PFSK-1 (cell line): ENCODE results near the gene PREX1.

Source experiments
- POLR2AphosphoS5 ChIP-seq: IDR thresholded peaks from 2 replicates; pipeline ENCODE4 v1.6.1; 2012; ENCODE audit warnings: low read depth, mild to moderate bottlenecking, control low read depth, low read length, moderate library complexity
- REST ChIP-seq, 2 experiments: IDR thresholded peaks; 2 replicates each; pipeline versions ENCODE4 v1.6.1 to v1.8.0; 2011 to 2012; ENCODE audit warnings: low read depth in 2 of 2, low read length in 2 of 2, control low read depth in 1 of 2, inconsistent platforms in 1 of 2, mild to moderate bottlenecking in 1 of 2, moderate library complexity in 1 of 2; ENCODE audit not compliant: insufficient read depth in 1 of 2
- SIN3A ChIP-seq: IDR thresholded peaks from 2 replicates; pipeline ENCODE4 v1.6.1; 2012; ENCODE audit warnings: mild to moderate bottlenecking, low read length, moderate library complexity, borderline replicate concordance; ENCODE audit not compliant: insufficient read depth
- TAF1 ChIP-seq: IDR thresholded peaks from 2 replicates; pipeline ENCODE4 v1.6.1; 2012; ENCODE audit warnings: low read length, control low read depth, borderline replicate concordance; ENCODE audit not compliant: insufficient read depth

GRCh38 chr20:48605364-48606171 lies 222.2 kb downstream of the PREX1 start:
- TF ChIP-seq POLR2AphosphoS5 (no peak), SIN3A (no peak), REST (IDR thresholded peaks at IDR 0.05; ENCODE audit: insufficient read depth in 1 of 2, low read depth in 2 of 2, low read length in 2 of 2) (no peak), TAF1 (no peak)
